ENCODE measurements around the gene ZBTB7C. TPM values are rescaled to one million over a fixed set of nuclear protein-coding genes. Genes with fewer than 3 reads are reported as not detected.

ZBTB7C gene
- total and polyA plus RNA-seq, 2 of the 8 experiments (the other 6 are each of a cell fraction or from before 2014, with no cell fraction given) = 0.15 to 0.45 TPM

GRCh38 chr18:48024881-48025660 lies 384.1 kb downstream of the ZBTB7C start (continued):
- no peak for TF ChIP-seq SP2 (IDR thresholded peaks at IDR 0.05; ENCODE audit: low read length)
- no peak for TF ChIP-seq EP300 (IDR thresholded peaks at IDR 0.05; ENCODE audit: borderline replicate concordance in 1 of 2, low read depth in 2 of 2, low read length in 2 of 2)
